Transverse colon (tissue), 4 donors: ENCODE measurements around the gene MT1E.

Source experiments
- EP300 ChIP-seq: sonication (generic); formaldehyde crosslinking; IDR thresholded peaks from one replicate; pipeline ENCODE4 v1.6.1; 2017; ENCODE audit warnings: antibody characterized with exemption, low read depth
- POLR2A ChIP-seq: fragments of 450-650 bp; IDR thresholded peaks from one replicate; pipeline ENCODE4 v1.6.1; 2016; ENCODE audit warnings: antibody characterized with exemption, mild to moderate bottlenecking, moderate library complexity
- POLR2AphosphoS5 ChIP-seq, 3 donors: sonication (generic); formaldehyde crosslinking; IDR thresholded peaks; one replicate each; pipeline ENCODE4 v1.6.1; 2016; ENCODE audit warnings: antibody characterized with exemption in 3 of 3
- TF ChIP-seq, protein P1 (sequence below), 5 experiments: fragments of 200-600 bp in 3 of 5; fragments of 450-650 bp in 2 of 5; sonication (generic) in 3 of 5; IDR thresholded peaks; 1 replicate in 2 of 5; 2 replicates in 3 of 5; pipeline ENCODE4 v1.5.1; 2016 to 2017; ENCODE audit warnings: antibody characterized with exemption in 5 of 5, inconsistent platforms in 3 of 5, mild to moderate bottlenecking in 2 of 5, moderate library complexity in 1 of 5

- TF ChIP-seq, protein P1, sequence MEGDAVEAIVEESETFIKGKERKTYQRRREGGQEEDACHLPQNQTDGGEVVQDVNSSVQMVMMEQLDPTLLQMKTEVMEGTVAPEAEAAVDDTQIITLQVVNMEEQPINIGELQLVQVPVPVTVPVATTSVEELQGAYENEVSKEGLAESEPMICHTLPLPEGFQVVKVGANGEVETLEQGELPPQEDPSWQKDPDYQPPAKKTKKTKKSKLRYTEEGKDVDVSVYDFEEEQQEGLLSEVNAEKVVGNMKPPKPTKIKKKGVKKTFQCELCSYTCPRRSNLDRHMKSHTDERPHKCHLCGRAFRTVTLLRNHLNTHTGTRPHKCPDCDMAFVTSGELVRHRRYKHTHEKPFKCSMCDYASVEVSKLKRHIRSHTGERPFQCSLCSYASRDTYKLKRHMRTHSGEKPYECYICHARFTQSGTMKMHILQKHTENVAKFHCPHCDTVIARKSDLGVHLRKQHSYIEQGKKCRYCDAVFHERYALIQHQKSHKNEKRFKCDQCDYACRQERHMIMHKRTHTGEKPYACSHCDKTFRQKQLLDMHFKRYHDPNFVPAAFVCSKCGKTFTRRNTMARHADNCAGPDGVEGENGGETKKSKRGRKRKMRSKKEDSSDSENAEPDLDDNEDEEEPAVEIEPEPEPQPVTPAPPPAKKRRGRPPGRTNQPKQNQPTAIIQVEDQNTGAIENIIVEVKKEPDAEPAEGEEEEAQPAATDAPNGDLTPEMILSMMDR (IDR thresholded peaks at IDR 0.05) = peak in 1 of 5 experiments; percentile 11
- TF ChIP-seq POLR2A = no peak
- TF ChIP-seq EP300 = no peak
- TF ChIP-seq POLR2AphosphoS5 (IDR thresholded peaks at IDR 0.05) = no peak
These were observed 22.3 kb downstream of the MT1E start for GRCh38 chr16:56647641-56648431.
